ENCODE results near the gene BPIFB4.

GRCh38 chr20:33063271-33063670 is 16.2 kb upstream of the BPIFB4 start:
- no peak for TF ChIP-seq CTCF (conservative IDR thresholded peaks at IDR 0.05; ENCODE audit: low read depth in 2 of 2)
- TF ChIP-seq CREB1 (CRISPR knock-in tag; IDR thresholded peaks at IDR 0.05; ENCODE audit: low read depth) = no peak
- no peak for TF ChIP-seq REST (IDR thresholded peaks at IDR 0.05; ENCODE audit: unreplicated experiment)
- TF ChIP-seq EZH2 (IDR thresholded peaks at IDR 0.05; ENCODE audit: low read depth, unreplicated experiment) = no peak
- TF ChIP-seq POLR2AphosphoS5 (IDR thresholded peaks at IDR 0.05; ENCODE audit: low read depth) = no peak
- TF ChIP-seq EZH2phosphoT487 (IDR thresholded peaks at IDR 0.05; ENCODE audit: unreplicated experiment) = no peak
- TF ChIP-seq NANOG (IDR thresholded peaks at IDR 0.05; ENCODE audit: borderline replicate concordance) = no peak
- no peak for TF ChIP-seq ZNF114 (CRISPR knock-in tag; IDR thresholded peaks at IDR 0.05)
- TF ChIP-seq STAT1 (IDR thresholded peaks at IDR 0.05; ENCODE audit: unreplicated experiment) = no peak
- TF ChIP-seq ZNF331 (CRISPR knock-in tag; IDR thresholded peaks at IDR 0.05; ENCODE audit: low read depth) = no peak
- no peak for TF ChIP-seq ETS1 (IDR thresholded peaks at IDR 0.05)

Data from GM23338 (cell line).